NB4 (cell line): ENCODE results near the gene TMEM109.
A peak's percentile ranks its signal among the peaks of the same experiment; 100 is the strongest.

Source experiments
- DNase-seq: peaks from one replicate; pipeline ENCODE4 v3.0.0; 2010; ENCODE audit warnings: low read depth
- H3K4me3 ChIP-seq: one replicate; pipeline ENCODE4 v1.5.1; 2011; ENCODE audit warnings: mild to moderate bottlenecking, low read depth, low read length, moderate library complexity
- CTCF ChIP-seq: IDR thresholded peaks from one replicate; pipeline ENCODE4 v1.5.1; 2012; ENCODE audit warnings: low read depth, low read length
- MAX ChIP-seq: IDR thresholded peaks from 2 replicates; pipeline ENCODE4 v1.6.1; 2011; ENCODE audit warnings: low read depth, low read length
- MYC ChIP-seq: IDR thresholded peaks from 2 replicates; pipeline ENCODE4 v1.6.1; 2011; ENCODE audit warnings: low read depth, low read length
- POLR2A ChIP-seq: IDR thresholded peaks from 2 replicates; pipeline ENCODE4 v1.6.1; 2011; ENCODE audit warnings: mild to moderate bottlenecking; ENCODE audit not compliant: insufficient read length; ENCODE audit errors: extremely low read depth

The TMEM109 gene

GRCh38 chr11:60872124-60872960 is 41.6 kb upstream of the TMEM109 start:
- H3K4me3 ChIP-seq: no peak overlapping the region
- no peak for TF ChIP-seq MYC
- no peak for TF ChIP-seq MAX
- TF ChIP-seq CTCF: no peak
- TF ChIP-seq POLR2A: no peak
- DNase-seq: peak; percentile 38

GRCh38 chr11:60872961-60873524 is 40.9 kb upstream of the TMEM109 start:
- DNase-seq: peak; percentile 68
- peak; percentile 74 for TF ChIP-seq MYC
- TF ChIP-seq CTCF: no peak
- no peak for TF ChIP-seq POLR2A
- peak; percentile 87 for TF ChIP-seq MAX
- no peak overlapping the region for H3K4me3 ChIP-seq

DNA sequence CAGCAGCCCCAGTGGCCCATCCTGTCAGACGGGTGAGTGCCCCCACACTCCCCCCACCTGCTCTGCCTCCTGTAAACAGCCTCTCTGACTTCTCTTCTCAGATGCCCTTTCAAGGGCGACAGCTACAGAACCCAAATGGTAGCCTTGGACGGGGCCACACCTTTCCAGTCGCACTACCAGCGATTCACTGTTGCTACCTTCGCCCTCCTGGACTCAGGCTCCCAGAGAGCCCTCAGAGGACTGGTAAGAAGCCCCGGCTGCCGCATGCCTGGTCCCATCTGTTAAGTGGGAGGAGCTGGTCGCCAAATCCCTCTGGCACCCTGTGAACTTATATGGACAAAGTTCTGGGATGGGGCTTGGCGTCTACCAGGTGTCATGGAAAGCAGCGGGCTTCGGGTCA is 40.4 kb upstream of the TMEM109 start:
- no peak for TF ChIP-seq MAX
- no peak for TF ChIP-seq POLR2A
- no peak for TF ChIP-seq CTCF
- no peak for TF ChIP-seq MYC
- H3K4me3 ChIP-seq: no peak overlapping the region
- no peak for DNase-seq

DNA sequence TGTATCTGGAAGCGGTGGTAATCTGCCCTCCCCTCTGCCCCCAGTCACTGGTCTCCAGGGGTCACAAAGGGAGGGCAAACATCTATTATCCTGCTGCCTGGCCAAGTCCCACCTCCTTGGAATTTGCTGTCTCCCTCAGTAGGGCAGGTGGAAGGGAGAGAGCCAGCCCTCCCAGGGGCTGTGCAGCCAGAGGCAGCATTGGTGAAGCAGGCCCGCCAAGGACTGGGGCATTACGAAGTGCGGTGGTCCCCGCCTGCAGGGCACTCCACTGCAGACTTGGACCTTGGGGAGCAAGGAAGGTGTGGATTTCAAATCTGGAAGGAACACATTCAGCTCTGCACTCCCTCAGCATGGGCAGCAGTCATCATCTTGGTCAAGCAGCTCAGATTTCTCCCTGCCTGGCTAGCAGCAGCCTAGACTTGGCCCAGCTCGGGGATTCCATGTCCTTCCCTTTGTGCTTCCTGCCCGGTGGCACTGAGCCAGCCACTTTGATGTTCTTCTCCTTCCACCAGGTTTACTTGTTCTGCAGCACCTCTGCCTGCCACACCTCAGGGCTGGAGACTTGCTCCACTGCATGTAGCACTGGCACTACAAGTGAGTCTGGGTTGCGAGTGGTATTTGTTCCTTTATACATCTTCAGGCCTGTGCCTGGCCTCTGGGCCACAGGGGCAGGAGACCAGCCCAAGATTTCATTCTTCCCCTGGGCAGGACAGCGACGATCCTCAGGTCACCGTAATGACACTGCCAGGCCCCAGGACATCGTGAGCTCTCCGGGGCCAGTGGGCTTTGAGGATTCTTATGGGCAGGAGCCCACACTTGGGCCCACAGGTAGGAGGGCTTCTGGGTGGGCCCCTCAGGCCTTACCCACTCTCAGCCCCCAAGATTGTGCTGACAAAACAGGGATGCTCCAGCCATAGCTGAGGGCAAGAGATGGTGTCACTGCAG is 39.3 kb upstream of the TMEM109 start:
- TF ChIP-seq CTCF (no peak), POLR2A (no peak), MYC (no peak), MAX (no peak)
- no peak for DNase-seq
- no peak overlapping the region for H3K4me3 ChIP-seq

- H3K4me3 ChIP-seq: no peak overlapping the region
- TF ChIP-seq MYC (no peak), POLR2A (no peak), CTCF (no peak), MAX (no peak)
- DNase-seq: no peak
Measured at GRCh38 chr11:60875366-60876167, 38.4 kb upstream of the TMEM109 start.
